Retinal pigment epithelial cell (primary cell): ENCODE results near the gene SPON2.
A peak's percentile ranks its signal among the peaks of the same experiment; 100 is the strongest.

Source experiments
- DNase-seq: peaks from one replicate; pipeline ENCODE4 v3.0.0-alpha.2; 2010; ENCODE audit warnings: low read depth
- H3K4me3 ChIP-seq: 2 replicates; pipeline ENCODE4 v1.5.1; 2011; ENCODE audit warnings: mild to moderate bottlenecking, low read length, control low read depth, moderate library complexity
- TF ChIP-seq, protein P1 (sequence below): conservative IDR thresholded peaks from 2 replicates; pipeline ENCODE4 v1.5.1; 2011; ENCODE audit warnings: low read depth, low read length, control low read depth, inconsistent platforms

SPON2 gene

DNA sequence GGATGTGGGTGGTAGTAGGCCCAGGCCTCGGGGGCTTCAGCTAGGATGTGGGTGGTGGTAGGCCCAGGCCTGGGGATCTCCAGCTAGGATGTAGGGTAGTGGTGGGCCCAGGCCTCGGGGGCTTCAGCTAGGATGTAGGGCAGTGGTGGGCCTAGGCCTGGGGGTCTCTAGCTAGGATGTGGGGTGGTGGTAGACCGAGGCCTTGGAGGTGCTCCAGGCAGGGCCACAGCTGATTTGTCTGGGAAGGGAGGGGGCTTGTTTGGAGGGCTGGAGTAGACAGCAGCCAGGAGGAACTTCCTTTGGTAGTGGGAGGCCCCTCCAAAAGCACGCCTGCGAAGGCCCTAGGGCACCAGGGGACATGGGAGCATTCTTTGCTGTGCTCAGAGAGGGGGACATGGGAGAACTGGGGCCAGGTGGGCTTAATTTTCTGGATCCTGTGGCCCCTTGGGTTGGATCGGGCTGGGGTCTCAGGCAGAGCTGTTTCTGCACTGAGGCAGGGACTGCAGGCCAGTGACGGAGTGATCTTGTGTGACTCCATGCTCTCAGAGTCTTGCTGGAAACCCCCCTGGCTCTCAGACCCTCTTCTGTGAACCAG lies 3.3 kb upstream of the SPON2 start:
- H3K4me3 ChIP-seq = no peak overlapping the region
- DNase-seq = no peak
- TF ChIP-seq, protein P1, sequence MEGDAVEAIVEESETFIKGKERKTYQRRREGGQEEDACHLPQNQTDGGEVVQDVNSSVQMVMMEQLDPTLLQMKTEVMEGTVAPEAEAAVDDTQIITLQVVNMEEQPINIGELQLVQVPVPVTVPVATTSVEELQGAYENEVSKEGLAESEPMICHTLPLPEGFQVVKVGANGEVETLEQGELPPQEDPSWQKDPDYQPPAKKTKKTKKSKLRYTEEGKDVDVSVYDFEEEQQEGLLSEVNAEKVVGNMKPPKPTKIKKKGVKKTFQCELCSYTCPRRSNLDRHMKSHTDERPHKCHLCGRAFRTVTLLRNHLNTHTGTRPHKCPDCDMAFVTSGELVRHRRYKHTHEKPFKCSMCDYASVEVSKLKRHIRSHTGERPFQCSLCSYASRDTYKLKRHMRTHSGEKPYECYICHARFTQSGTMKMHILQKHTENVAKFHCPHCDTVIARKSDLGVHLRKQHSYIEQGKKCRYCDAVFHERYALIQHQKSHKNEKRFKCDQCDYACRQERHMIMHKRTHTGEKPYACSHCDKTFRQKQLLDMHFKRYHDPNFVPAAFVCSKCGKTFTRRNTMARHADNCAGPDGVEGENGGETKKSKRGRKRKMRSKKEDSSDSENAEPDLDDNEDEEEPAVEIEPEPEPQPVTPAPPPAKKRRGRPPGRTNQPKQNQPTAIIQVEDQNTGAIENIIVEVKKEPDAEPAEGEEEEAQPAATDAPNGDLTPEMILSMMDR = no peak

GRCh38 chr4:1174941-1175634 lies 2.7 kb upstream of the SPON2 start:
- TF ChIP-seq, protein P1 = no peak
- no peak for DNase-seq
- H3K4me3 ChIP-seq = no peak overlapping the region

DNA sequence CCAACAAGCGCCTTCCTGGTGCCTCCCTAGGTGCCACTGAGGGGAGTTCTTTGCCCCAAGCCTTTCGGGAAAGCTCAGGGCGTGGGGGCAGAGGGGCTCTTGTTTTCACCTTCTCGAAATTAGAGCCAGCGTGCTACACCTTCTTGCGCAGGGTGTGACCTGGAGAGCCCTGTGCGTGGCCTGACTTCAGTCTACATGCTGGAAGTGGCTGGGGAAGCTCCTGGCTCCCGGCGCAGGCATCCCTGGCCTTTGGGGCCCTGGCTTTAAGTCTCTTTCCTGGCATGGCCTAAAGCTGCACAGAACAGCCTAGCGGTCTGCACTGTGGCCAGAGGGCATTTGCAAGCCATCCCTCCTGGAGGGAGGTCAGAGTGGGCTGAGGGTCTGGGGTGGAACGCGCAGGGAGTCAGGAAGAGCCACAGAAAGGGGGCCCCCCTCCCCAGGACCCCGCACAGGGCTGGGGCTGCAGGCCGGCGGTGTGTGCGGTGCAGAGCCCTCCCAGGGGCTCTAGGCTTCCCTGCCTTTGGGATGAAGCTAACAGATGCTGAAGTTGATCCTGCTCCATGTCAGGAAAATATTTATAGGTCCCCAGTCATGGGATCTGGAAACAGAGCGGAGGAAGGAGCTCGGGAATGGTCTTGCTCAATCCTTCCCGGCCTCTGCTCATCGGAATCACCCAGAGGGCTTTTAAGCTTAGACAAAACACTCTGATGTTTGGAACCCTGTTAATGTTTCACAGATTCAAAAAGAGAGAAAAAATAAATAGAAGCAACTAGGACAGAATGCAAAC lies 781 bp upstream of the SPON2 start:
- no peak for DNase-seq
- H3K4me3 ChIP-seq = no peak overlapping the region

DNA sequence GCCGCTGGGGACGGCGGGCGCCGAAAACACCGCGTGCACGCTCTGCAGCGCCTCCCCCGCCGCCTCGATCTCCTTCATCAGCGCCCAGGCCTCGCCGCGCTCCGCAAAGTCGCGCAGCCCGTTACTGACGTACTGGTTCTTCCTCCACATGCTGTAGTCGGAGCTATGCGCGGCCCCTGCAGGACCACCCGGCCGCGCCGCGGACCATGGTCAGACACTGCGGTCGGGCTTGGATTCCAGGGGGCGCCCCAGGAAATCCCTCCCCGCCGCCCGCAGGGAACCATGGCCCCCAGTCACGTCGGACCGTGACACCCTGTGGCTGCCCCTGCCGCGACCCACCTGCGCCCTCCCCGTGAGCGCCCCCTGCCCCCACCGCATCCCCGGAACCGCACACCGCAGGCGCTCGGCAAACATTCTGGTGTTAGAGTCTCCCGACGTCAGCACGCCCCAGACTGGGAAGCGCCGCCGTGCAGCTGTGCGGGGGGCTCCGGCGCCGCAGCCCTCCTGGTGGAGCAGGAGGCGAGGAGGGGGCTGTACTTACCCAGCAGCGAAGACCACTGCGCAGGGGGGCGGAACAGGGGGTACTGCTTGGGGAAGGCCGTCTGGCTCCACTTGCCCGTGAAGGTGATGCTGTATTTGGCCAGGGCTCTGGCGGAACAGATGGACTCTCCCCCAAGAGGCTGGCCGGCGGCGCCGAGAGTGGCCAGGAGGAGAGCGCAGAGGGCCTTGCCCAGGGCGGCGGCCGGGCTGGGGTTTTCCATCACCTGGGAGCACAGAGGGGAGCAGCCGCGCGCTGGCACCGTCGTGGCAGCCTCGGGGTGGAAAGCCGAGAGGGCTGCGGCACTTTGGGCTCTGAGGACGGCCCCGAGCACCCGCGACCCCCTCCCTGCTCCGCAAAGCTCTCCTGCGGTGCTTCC lies 814 bp downstream of the SPON2 start:
- DNase-seq = no peak
- peak overlapping the region; percentile 26 for H3K4me3 ChIP-seq
- TF ChIP-seq, protein P1 = no peak

More for the DNA sequence above, 781 bp upstream of the SPON2 start:
- TF ChIP-seq, protein P1 = no peak

GRCh38 chr4:1170976-1171310 lies 1.4 kb downstream of the SPON2 start:
- H3K4me3 ChIP-seq = no peak overlapping the region
- no peak for DNase-seq
- TF ChIP-seq, protein P1 = no peak

DNA sequence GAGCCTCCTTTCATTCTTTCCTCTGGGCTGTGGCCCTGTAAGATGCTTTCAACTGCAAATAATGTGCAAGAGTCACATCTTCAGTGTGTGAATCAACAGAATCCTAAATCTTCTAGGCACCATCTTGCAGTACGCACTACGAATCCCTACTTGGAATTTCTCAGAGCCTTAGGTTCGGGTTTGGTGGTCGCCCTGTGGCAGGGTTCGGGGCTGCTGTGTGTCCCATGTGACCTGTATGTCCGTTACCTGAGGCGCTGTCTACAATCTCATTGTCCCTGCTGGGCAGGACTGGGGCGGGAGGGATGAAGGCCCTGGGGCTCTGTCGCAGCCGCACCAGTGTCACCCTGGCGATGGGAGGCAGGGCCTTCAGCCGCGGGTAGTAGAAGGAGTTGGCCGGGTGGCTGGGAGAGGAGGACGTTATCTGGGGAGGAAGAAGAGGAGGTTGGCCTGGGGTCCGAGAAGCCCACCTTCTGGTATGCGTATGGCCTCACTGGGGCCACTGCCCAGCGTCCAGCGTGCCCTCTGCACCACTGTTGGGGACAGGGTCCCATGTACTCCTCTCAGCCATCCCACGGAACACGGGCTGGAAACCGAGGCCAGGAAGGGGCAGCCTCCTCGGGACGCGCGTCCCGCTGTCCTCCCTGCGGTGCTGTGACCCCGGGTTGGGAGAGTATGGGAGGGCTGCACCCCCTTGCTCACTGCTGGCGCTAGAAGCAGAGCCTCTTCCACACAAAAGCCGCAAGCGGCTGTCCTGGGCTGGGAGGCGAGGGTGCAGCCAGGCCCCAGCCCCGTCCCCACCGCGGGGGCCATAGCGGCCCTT lies 2.0 kb downstream of the SPON2 start:
- TF ChIP-seq, protein P1 = no peak
- no peak for DNase-seq
- no peak overlapping the region for H3K4me3 ChIP-seq
